Peyer's patch (tissue), 4 donors: ENCODE measurements around the gene DISP3. TPM values are rescaled to one million over a fixed set of nuclear protein-coding genes. Genes with fewer than 3 reads are reported as not detected.

Source experiments
- DNase-seq, 3 donors: peaks; one replicate each; pipeline ENCODE4 v3.0.0-alpha.2; 2017 to 2019
- H3K27ac ChIP-seq, 4 donors: fragments of 200-600 bp; sonication (generic); one replicate each; pipeline ENCODE4 v1.5.1; 2016 to 2019
- H3K27me3 ChIP-seq, 2 donors: fragments of 200-600 bp; sonication (generic); one replicate each; pipeline ENCODE4 v1.5.1; 2019
- H3K36me3 ChIP-seq, 3 donors: fragments of 200-600 bp; sonication (generic); one replicate each; pipeline ENCODE4 v1.5.1; 2016 to 2019
- H3K4me1 ChIP-seq, 4 donors: fragments of 200-600 bp; sonication (generic); one replicate each; pipeline ENCODE4 v1.5.1; 2016 to 2019
- H3K4me3 ChIP-seq, 4 donors: fragments of 200-600 bp; sonication (generic); 1 replicate in 3 of 4; 2 replicates in 1 of 4; pipeline ENCODE4 v1.5.1; 2016 to 2019; ENCODE audit warnings: mild to moderate bottlenecking in 1 of 4
- H3K9me3 ChIP-seq, 4 donors: fragments of 200-600 bp; sonication (generic); one replicate each; pipeline ENCODE4 v1.5.1; 2016 to 2019; ENCODE audit warnings: mild to moderate bottlenecking in 1 of 4
- POLR2A ChIP-seq, 2 donors: fragments of 450-650 bp; IDR thresholded peaks; one replicate each; pipeline ENCODE4 v1.5.1; 2017; ENCODE audit warnings: antibody characterized with exemption in 2 of 2, mild to moderate bottlenecking in 2 of 2, moderate library complexity in 2 of 2
- total RNA-seq, 4 donors: library from RNA; depleted of rRNA; stranded (reverse); fragments of >200 nt; gene quantifications; one replicate each; pipeline ENCODE4 v1.1.0, GENCODE V29; 2016
- TF ChIP-seq, protein P1 (sequence below), 6 experiments: fragments of 450-650 bp in 4 of 6; fragments of 200-600 bp in 2 of 6; sonication (generic) in 1 of 6; IDR thresholded peaks; one replicate each; pipeline ENCODE4 v1.5.1; 2017 to 2019; ENCODE audit warnings: antibody characterized with exemption in 6 of 6, mild to moderate bottlenecking in 3 of 6, moderate library complexity in 1 of 6

The DISP3 gene
- total RNA-seq, 4 donors from 2014 or later: 0.54 to 2.4 (median 1.8) TPM; not detected in 1

DNA sequence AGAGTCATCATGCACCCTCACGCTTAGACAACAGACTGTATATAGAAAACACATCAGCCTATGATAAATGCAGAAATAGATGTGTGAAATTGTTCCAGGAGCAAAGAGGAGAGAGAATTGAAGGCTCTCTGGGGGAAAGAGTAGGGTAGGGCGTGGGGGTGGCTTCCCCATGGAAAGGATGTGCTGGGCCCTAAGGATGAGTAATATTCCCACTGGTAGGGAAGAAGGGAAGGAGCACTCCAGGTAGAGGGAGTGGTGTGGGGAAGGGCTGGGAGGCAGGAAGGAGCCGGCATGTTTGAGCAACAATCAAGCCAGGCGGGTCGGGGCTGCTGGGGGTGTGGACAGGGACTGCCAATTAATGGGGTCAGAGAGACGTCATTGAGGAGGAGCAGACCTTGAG lies 10.1 kb upstream of the DISP3 start:
- no peak for DNase-seq
- no peak for TF ChIP-seq POLR2A (IDR thresholded peaks at IDR 0.05)
- TF ChIP-seq, protein P1, sequence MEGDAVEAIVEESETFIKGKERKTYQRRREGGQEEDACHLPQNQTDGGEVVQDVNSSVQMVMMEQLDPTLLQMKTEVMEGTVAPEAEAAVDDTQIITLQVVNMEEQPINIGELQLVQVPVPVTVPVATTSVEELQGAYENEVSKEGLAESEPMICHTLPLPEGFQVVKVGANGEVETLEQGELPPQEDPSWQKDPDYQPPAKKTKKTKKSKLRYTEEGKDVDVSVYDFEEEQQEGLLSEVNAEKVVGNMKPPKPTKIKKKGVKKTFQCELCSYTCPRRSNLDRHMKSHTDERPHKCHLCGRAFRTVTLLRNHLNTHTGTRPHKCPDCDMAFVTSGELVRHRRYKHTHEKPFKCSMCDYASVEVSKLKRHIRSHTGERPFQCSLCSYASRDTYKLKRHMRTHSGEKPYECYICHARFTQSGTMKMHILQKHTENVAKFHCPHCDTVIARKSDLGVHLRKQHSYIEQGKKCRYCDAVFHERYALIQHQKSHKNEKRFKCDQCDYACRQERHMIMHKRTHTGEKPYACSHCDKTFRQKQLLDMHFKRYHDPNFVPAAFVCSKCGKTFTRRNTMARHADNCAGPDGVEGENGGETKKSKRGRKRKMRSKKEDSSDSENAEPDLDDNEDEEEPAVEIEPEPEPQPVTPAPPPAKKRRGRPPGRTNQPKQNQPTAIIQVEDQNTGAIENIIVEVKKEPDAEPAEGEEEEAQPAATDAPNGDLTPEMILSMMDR (IDR thresholded peaks at IDR 0.05): no peak
- Histone ChIP-seq H3K27ac (no peak overlapping the region), H3K4me3 (no peak overlapping the region), H3K4me1 (no peaks in the 10 kb centered on the region), H3K36me3 (no peaks in the 10 kb centered on the region), H3K27me3 (no peaks in the 10 kb centered on the region), H3K9me3 (no peaks in the 10 kb centered on the region)

DNA sequence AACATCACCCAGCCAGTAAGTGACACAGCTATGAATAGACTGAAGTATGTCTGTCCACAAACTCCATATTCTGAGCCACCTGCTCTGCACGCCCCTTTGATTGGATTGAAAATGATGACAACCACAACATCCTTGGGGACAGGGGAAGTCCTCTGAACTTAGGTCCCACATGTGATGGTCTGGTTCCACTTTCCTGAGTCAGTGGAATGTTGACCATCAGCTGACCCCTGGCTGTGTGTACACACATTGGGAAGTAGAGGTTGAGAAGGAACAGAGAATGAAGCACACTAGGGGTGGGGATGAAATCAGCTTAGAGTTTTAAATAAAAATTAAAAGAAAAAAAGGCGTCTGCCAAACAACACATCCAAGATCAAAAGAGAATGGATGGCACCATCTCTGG lies 8.0 kb upstream of the DISP3 start:
- no peak overlapping the region for H3K27ac ChIP-seq
- no peaks in the 10 kb centered on the region for H3K9me3 ChIP-seq
- TF ChIP-seq, protein P1 (IDR thresholded peaks at IDR 0.05): no peak
- TF ChIP-seq POLR2A (IDR thresholded peaks at IDR 0.05): no peak
- no peaks in the 10 kb centered on the region for H3K4me1 ChIP-seq
- no peak overlapping the region for H3K4me3 ChIP-seq
- H3K27me3 ChIP-seq: no peaks in the 10 kb centered on the region
- no peak for DNase-seq
- H3K36me3 ChIP-seq: no peaks in the 10 kb centered on the region

DNA sequence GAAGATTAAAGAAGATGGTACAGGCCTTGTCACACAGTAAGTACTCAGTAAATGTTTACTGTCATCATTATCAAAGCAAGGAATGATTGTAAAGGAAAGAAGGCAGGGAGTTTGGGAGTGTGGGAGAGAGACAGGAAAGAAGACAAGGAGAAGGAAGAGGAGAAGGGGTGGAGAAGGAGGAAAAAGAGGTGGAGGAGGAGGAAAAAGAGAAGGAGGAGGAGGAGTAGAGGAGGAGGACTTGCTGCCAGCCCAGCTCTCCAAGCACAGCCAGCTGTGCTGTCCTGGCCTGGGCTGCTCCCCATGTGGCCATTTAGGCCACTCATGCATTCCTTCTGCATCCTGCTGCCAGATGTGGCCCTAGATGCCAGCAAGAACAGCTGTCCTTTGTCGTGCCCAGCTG lies 7.5 kb upstream of the DISP3 start:
- Histone ChIP-seq H3K27ac (no peak overlapping the region), H3K4me1 (no peaks in the 10 kb centered on the region), H3K4me3 (no peak overlapping the region), H3K27me3 (no peaks in the 10 kb centered on the region), H3K36me3 (no peaks in the 10 kb centered on the region), H3K9me3 (no peaks in the 10 kb centered on the region)
- TF ChIP-seq POLR2A (IDR thresholded peaks at IDR 0.05): no peak
- TF ChIP-seq, protein P1 (IDR thresholded peaks at IDR 0.05): no peak
- DNase-seq: no peak

DNA sequence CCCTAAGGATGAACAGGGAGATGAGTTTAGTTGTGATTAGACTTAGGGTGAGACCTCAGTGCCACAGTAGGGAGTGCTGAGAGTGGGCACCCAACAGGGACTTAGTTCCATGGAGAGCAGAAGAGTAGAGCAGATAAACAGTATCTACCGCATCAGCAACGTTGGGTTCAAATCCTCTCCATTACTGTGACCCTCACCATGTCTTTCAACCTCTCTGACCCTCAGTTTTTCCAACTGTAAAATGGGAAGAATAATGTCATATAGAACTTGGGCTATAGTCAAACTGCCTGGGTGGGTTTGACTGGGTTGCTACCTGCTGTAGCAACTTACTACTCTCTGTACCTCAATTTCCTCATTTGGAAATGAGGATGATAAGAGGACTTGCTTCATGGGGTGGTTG lies 6.7 kb upstream of the DISP3 start:
- TF ChIP-seq, protein P1 (IDR thresholded peaks at IDR 0.05): no peak
- TF ChIP-seq POLR2A (IDR thresholded peaks at IDR 0.05): no peak
- no peaks in the 10 kb centered on the region for H3K4me1 ChIP-seq
- no peaks in the 10 kb centered on the region for H3K36me3 ChIP-seq

DNA sequence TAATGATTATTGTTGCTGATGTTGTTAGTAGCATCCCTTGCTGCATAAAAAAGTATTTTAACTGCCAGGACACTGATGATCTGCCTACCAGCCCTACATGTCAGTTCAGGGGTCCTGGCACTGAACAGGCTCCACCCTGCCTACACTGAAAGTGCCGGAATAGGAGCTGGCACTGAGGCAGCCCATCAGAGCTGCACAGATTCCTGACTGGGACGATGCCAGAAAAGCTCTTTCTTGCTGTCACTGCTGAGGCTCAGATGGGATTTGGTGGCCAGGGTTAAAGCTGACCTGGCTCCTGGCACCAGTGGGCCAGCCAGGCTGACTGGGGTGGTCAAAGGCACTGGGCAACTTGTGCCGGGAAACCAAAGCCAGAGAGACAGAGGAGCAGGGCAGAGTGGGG lies 6.2 kb upstream of the DISP3 start:
- Histone ChIP-seq H3K4me3 (no peak overlapping the region), H3K27ac (no peak overlapping the region), H3K9me3 (no peaks in the 10 kb centered on the region), H3K4me1 (no peaks in the 10 kb centered on the region), H3K27me3 (no peaks in the 10 kb centered on the region), H3K36me3 (no peaks in the 10 kb centered on the region)
- TF ChIP-seq POLR2A (IDR thresholded peaks at IDR 0.05): no peak
- TF ChIP-seq, protein P1 (IDR thresholded peaks at IDR 0.05): no peak
- DNase-seq: no peak

More for the DNA sequence above, 6.7 kb upstream of the DISP3 start:
- DNase-seq: no peak
- Histone ChIP-seq H3K4me3 (no peak overlapping the region), H3K27ac (no peak overlapping the region), H3K27me3 (no peaks in the 10 kb centered on the region), H3K9me3 (no peaks in the 10 kb centered on the region)

DNA sequence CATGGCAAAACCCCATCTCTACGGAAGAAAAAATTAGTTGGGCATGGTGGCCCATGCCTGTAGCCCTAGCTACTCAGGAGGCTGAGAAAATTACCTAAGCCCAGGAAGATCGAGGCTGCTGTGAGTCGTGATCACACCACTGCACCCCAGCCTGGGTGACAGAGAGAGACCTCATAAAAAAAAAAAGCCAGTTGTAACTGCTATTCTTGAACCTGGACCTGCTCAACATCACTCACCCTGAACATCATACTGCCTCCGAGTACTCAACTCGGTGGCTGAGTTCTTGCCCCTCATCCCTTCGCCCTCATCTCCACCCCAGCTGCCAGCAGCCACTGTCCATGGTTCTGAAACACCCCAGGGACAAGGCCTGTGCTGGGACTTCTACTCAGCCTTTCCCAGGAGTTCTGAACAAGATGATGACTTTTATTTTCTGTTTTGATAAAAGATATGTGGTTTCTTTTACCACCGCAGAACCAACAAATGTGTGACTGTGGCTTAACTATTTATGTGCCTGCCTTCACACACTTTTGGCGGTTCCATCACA lies 5.4 kb upstream of the DISP3 start:
- Histone ChIP-seq H3K36me3 (no peaks in the 10 kb centered on the region), H3K4me1 (peaks cover 0 to 2% (median 0%) of the 10 kb centered on the region in 4 donors), H3K27me3 (peaks cover 0 to 4% of the 10 kb centered on the region in 2 donors), H3K9me3 (no peaks in the 10 kb centered on the region), H3K27ac (no peak overlapping the region), H3K4me3 (no peak overlapping the region)
- DNase-seq: no peak
- no peak for TF ChIP-seq POLR2A (IDR thresholded peaks at IDR 0.05)
- TF ChIP-seq, protein P1 (IDR thresholded peaks at IDR 0.05): no peak
